ENCODE data around the gene NTNG1.
A peak's percentile ranks its signal among the peaks of the same experiment; 100 is the strongest.

Gene NTNG1

GRCh38 chr1:107473065-107473464 is 332.2 kb downstream of the NTNG1 start:
- DNase-seq, result no peak

GRCh38 chr1:107474877-107475612 is 334.2 kb downstream of the NTNG1 start:
- DNase-seq, result no peak

- DNase-seq, result no peak
These were observed 336.4 kb downstream of the NTNG1 start for GRCh38 chr1:107477233-107477632.

GRCh38 chr1:107479865-107480350 is 339.1 kb downstream of the NTNG1 start:
- no peak for DNase-seq

GRCh38 chr1:107480548-107481415 is 339.9 kb downstream of the NTNG1 start:
- DNase-seq, result peak; percentile 21

GRCh38 chr1:107481756-107482384 is 341.0 kb downstream of the NTNG1 start:
- DNase-seq, result no peak

- DNase-seq, result no peak
These were observed 343.1 kb downstream of the NTNG1 start for GRCh38 chr1:107483949-107484348.

- DNase-seq, result no peak
These were observed 345.5 kb downstream of the NTNG1 start for GRCh38 chr1:107486349-107486748.

- no peak for DNase-seq
These were observed 346.7 kb downstream of the NTNG1 start for GRCh38 chr1:107487506-107487905.

- no peak for DNase-seq
These were observed 350.7 kb downstream of the NTNG1 start for GRCh38 chr1:107491582-107491981.

- DNase-seq, result no peak
These were observed 352.4 kb downstream of the NTNG1 start for GRCh38 chr1:107493111-107493716.

GRCh38 chr1:107494061-107494460 is 353.2 kb downstream of the NTNG1 start:
- DNase-seq, result no peak

GRCh38 chr1:107496002-107496401 is 355.2 kb downstream of the NTNG1 start:
- DNase-seq, result peak; percentile 86

- no peak for DNase-seq
These were observed 358.4 kb downstream of the NTNG1 start for GRCh38 chr1:107499139-107499744.

- no peak for DNase-seq
These were observed 360.3 kb downstream of the NTNG1 start for GRCh38 chr1:107501081-107501605.

GRCh38 chr1:107510347-107510746 is 369.5 kb downstream of the NTNG1 start:
- DNase-seq, result no peak

GRCh38 chr1:107512836-107513235 is 372.0 kb downstream of the NTNG1 start:
- no peak for DNase-seq

- DNase-seq, result no peak
These were observed 374.0 kb downstream of the NTNG1 start for GRCh38 chr1:107514841-107515240.

- DNase-seq, result no peak
These were observed 374.9 kb downstream of the NTNG1 start for GRCh38 chr1:107515702-107516101.

- DNase-seq, result no peak
These were observed 382.2 kb downstream of the NTNG1 start for GRCh38 chr1:107523061-107523460.

GRCh38 chr1:107523736-107524135 is 382.9 kb downstream of the NTNG1 start:
- no peak for DNase-seq

- no peak for DNase-seq
These were observed 383.5 kb downstream of the NTNG1 start for GRCh38 chr1:107524301-107524700.

All from NCI-H1105 treated with DMSO at 0.1 percent for 48 hours (cell line).